Caco-2 (cell line): ENCODE results near the gene COPB2. TPM values are rescaled to one million over a fixed set of nuclear protein-coding genes. Genes with fewer than 3 reads are reported as not detected.
"Not testable (repeated sequence)": the region's sequence is repeated elsewhere in the genome, so short reads cannot be mapped to it uniquely, and the experiment has no call there.

ENCODE experiments used
- BruUV-seq: library from RNA; stranded (reverse); fragments of 400-500 nt; replicated peaks from 2 replicates; lab custom pipeline; 2021; lab: Mats Ljungman, UMichigan
- CTCF ChIA-PET: fragments of 300-600 bp; sonication (Branson Sonifier 250); formaldehyde crosslinking; loops from one replicate; lab custom pipeline; 2022; ENCODE audit warnings: antibody characterized with exemption; lab: Charles Lee
- POLR2A ChIA-PET: fragments of 300-600 bp; sonication (Branson Sonifier 250); formaldehyde crosslinking; loops from one replicate; lab custom pipeline; 2022; ENCODE audit warnings: antibody characterized with exemption; lab: Charles Lee
- DNase-seq, 2 experiments: peaks; one replicate each; pipeline versions ENCODE4 v3.0.0 to v3.0.0-alpha.2; 2020 to 2022
- H3K27me3 ChIP-seq: replicated peaks from 2 replicates; pipeline ENCODE4 v1.6.0; 2011; ENCODE audit warnings: low read length; ENCODE audit not compliant: control insufficient read depth, insufficient read depth
- H3K36me3 ChIP-seq: 2 replicates; pipeline ENCODE4 v1.5.1; 2011; ENCODE audit warnings: low read length; ENCODE audit not compliant: control insufficient read depth, insufficient read depth
- H3K4me1 ChIP-seq: fragments of 250-450 bp; sonication (Bioruptor Pico); 2 replicates; pipeline ENCODE4 v1.5.1; 2020; ENCODE audit warnings: mild to moderate bottlenecking
- H3K4me3 ChIP-seq: 2 replicates; pipeline ENCODE4 v1.5.1; 2011; ENCODE audit warnings: low read depth, mild to moderate bottlenecking, control low read depth, low read length
- H3K9me3 ChIP-seq: fragments of 250-450 bp; sonication (Bioruptor Pico); 2 replicates; pipeline ENCODE4 v1.5.1; 2020; ENCODE audit warnings: mild to moderate bottlenecking, moderate library complexity
- H3K27ac Mint-ChIP-seq: one replicate; pipeline ENCODE4 v1.8.0; 2022; ENCODE audit warnings: mixed read lengths; ENCODE audit not compliant: unreplicated experiment
- H3K27me3 Mint-ChIP-seq: one replicate; pipeline ENCODE4 v1.8.0; 2022; ENCODE audit warnings: mixed read lengths; ENCODE audit not compliant: insufficient read depth, unreplicated experiment
- H3K36me3 Mint-ChIP-seq: one replicate; pipeline ENCODE4 v1.8.0; 2022; ENCODE audit warnings: mild to moderate bottlenecking, mixed read lengths; ENCODE audit not compliant: insufficient read depth, unreplicated experiment
- H3K4me1 Mint-ChIP-seq: one replicate; pipeline ENCODE4 v1.8.0; 2022; ENCODE audit warnings: low read depth, mixed read lengths; ENCODE audit not compliant: unreplicated experiment
- H3K4me3 Mint-ChIP-seq: one replicate; pipeline ENCODE4 v1.8.0; 2022; ENCODE audit warnings: mild to moderate bottlenecking, moderate library complexity, mixed read lengths; ENCODE audit not compliant: unreplicated experiment
- H3K9me3 Mint-ChIP-seq: one replicate; pipeline ENCODE4 v1.8.0; 2022; ENCODE audit warnings: mixed read lengths; ENCODE audit not compliant: unreplicated experiment
- CTCF ChIP-seq, 2 experiments: fragments of 200-600 bp in 1 of 2; IDR thresholded peaks; 1 replicate in 1 of 2; 2 replicates in 1 of 2; pipeline versions ENCODE4 v1.5.1 to v1.8.0; 2011 to 2022; ENCODE audit warnings: antibody characterized with exemption in 1 of 2, control low read depth in 1 of 2, inconsistent platforms in 1 of 2, low read depth in 1 of 2, low read length in 1 of 2, mild to moderate bottlenecking in 1 of 2, moderate library complexity in 1 of 2; ENCODE audit not compliant: insufficient read depth in 1 of 2, severe bottlenecking in 1 of 2, unreplicated experiment in 1 of 2
- intact Hi-C: fragments of 100-400 bp; cut with micrococcal nuclease; formaldehyde crosslinking; loops from one replicate; pipeline ENCODE4 v1.10.0; 2022; ENCODE audit not compliant: unreplicated experiment
- total RNA-seq: library from RNA; stranded (reverse); gene quantifications from 2 replicates; pipeline ENCODE4 v1.2.3, GENCODE V29; 2022

Gene COPB2
- total RNA-seq, 1 experiment from 2014 or later: 130 TPM

GRCh38 chr3:139340784-139341183 is 48.7 kb downstream of the COPB2 start:
- DNase-seq: no peak
- Mint-ChIP-seq H3K4me3 (no peak overlapping the region), H3K27ac (no peak overlapping the region), H3K4me1 (peaks cover 7% of the 10 kb centered on the region), H3K27me3 (no peaks in the 10 kb centered on the region), H3K36me3 (no peaks in the 10 kb centered on the region), H3K9me3 (peaks cover 11% of the 10 kb centered on the region)
- BruUV-seq: no TSS peak
- intact Hi-C loops: loop anchor here (5.0 kb wide), 1 partner anchor 393 kb away; the partner anchor contains the start of genes FOXL2 and FOXL2NB
- H3K4me3 ChIP-seq: no peak overlapping the region
- ChIA-PET CTCF (interaction anchor here (0.9 kb wide), 1 partner anchor 13 kb away, joined by 3 read pairs; no protein-coding TSS in a partner anchor), POLR2A (no interaction called here)
- H3K9me3 ChIP-seq: no peaks in the 10 kb centered on the region
- H3K4me1 ChIP-seq: peaks cover 6% of the 10 kb centered on the region; the same call in 1 of the 2 replicates
- no peak for TF ChIP-seq CTCF (IDR thresholded peaks at IDR 0.05; ENCODE audit: insufficient read depth in 1 of 2, low read depth in 1 of 2, low read length in 1 of 2, severe bottlenecking in 1 of 2, unreplicated experiment in 1 of 2)
- no peaks in the 10 kb centered on the region for H3K27me3 ChIP-seq
- H3K36me3 ChIP-seq: no peaks in the 10 kb centered on the region

GRCh38 chr3:139339219-139339906 is 50.1 kb downstream of the COPB2 start:
- intact Hi-C loops: no loop called here
- H3K27ac Mint-ChIP-seq: no peak overlapping the region
- TF ChIP-seq CTCF (IDR thresholded peaks at IDR 0.05; ENCODE audit: insufficient read depth in 1 of 2, low read depth in 1 of 2, low read length in 1 of 2, severe bottlenecking in 1 of 2, unreplicated experiment in 1 of 2): no peak
- no peaks in the 10 kb centered on the region for H3K9me3 ChIP-seq
- no peaks in the 10 kb centered on the region for H3K36me3 ChIP-seq
- no peak for DNase-seq
- H3K27me3 ChIP-seq: no peaks in the 10 kb centered on the region
- H3K4me1 ChIP-seq: peaks cover 3% of the 10 kb centered on the region; the same call in 1 of the 2 replicates
- ChIA-PET POLR2A (no interaction called here), CTCF (interaction anchor here (1.9 kb wide), 1 partner anchor 15 kb away, joined by 4 read pairs; no protein-coding TSS in a partner anchor)
- H3K4me1 Mint-ChIP-seq: peaks cover 7% of the 10 kb centered on the region
- no TSS peak for BruUV-seq
- no peak overlapping the region for H3K4me3 ChIP-seq
- no peaks in the 10 kb centered on the region for H3K27me3 Mint-ChIP-seq
- peaks cover 11% of the 10 kb centered on the region for H3K9me3 Mint-ChIP-seq
- H3K4me3 Mint-ChIP-seq: no peak overlapping the region
- no peaks in the 10 kb centered on the region for H3K36me3 Mint-ChIP-seq

- no peak overlapping the region for H3K4me3 ChIP-seq
- no peaks in the 10 kb centered on the region for H3K27me3 Mint-ChIP-seq
- no peaks in the 10 kb centered on the region for H3K27me3 ChIP-seq
- no TSS peak for BruUV-seq
- intact Hi-C loops: no loop called here
- ChIA-PET POLR2A (no interaction called here), CTCF (interaction anchor here (1.9 kb wide), 1 partner anchor 16 kb away, joined by 4 read pairs; no protein-coding TSS in a partner anchor)
- H3K4me3 Mint-ChIP-seq: no peak overlapping the region
- TF ChIP-seq CTCF (IDR thresholded peaks at IDR 0.05; ENCODE audit: insufficient read depth in 1 of 2, low read depth in 1 of 2, low read length in 1 of 2, severe bottlenecking in 1 of 2, unreplicated experiment in 1 of 2): no peak
- peaks cover under 1% of the 10 kb centered on the region; the same call in 1 of the 2 replicates for H3K4me1 ChIP-seq
- H3K36me3 Mint-ChIP-seq: no peaks in the 10 kb centered on the region
- H3K9me3 Mint-ChIP-seq: peaks cover 9% of the 10 kb centered on the region
- H3K27ac Mint-ChIP-seq: no peak overlapping the region
- H3K36me3 ChIP-seq: no peaks in the 10 kb centered on the region
- peaks cover 7% of the 10 kb centered on the region for H3K4me1 Mint-ChIP-seq
- no peaks in the 10 kb centered on the region for H3K9me3 ChIP-seq
- no peak for DNase-seq
Measured at GRCh38 chr3:139338405-139338804, 51.0 kb downstream of the COPB2 start.

GRCh38 chr3:139334675-139335074 is 54.8 kb downstream of the COPB2 start:
- BruUV-seq, H3K4me3 ChIP-seq, POLR2A ChIA-PET, H3K9me3 Mint-ChIP-seq, CTCF ChIA-PET, H3K4me1 Mint-ChIP-seq, H3K27me3 ChIP-seq, H3K4me3 Mint-ChIP-seq, H3K9me3 ChIP-seq, H3K36me3 ChIP-seq, H3K27ac Mint-ChIP-seq, H3K36me3 Mint-ChIP-seq, DNase-seq, intact Hi-C loops, H3K4me1 ChIP-seq: not testable (repeated sequence)
- peaks cover 12% of the 10 kb centered on the region for H3K27me3 Mint-ChIP-seq
